Measurements from ENCODE around the gene FGF3. TPM values are rescaled to one million over a fixed set of nuclear protein-coding genes. Genes with fewer than 3 reads are reported as not detected.
A peak's percentile ranks its signal among the peaks of the same experiment; 100 is the strongest.

The FGF3 gene
- total RNA-seq, 1 experiment from 2014 or later: not detected

- Histone ChIP-seq H3K27me3 (ENCODE audit: low read length) (no peaks in the 10 kb centered on the region), H3K9ac (ENCODE audit: low read length) (peak overlapping the region; percentile 6; the same call in 1 of the 2 replicates), H3K4me1 (ENCODE audit: insufficient read depth, low read length) (peaks cover 15% of the 10 kb centered on the region), H3K9me3 (ENCODE audit: low read length) (no peaks in the 10 kb centered on the region), H4K20me1 (ENCODE audit: low read length) (no peaks in the 10 kb centered on the region), H3K4me3 (ENCODE audit: low read length) (no peak overlapping the region), H3K9me2 (replicated peaks; ENCODE audit: low read length) (no peaks in the 10 kb centered on the region), H3K36me3 (ENCODE audit: low read depth, low read length) (no peaks in the 10 kb centered on the region), H2AFZ (ENCODE audit: low read length) (peak overlapping the region; percentile 20), H3K27ac (ENCODE audit: low read length) (peak overlapping the region; percentile 44), H3K4me2 (ENCODE audit: low read length) (peak overlapping the region; percentile 34), H3K79me2 (ENCODE audit: low read length) (no peaks in the 10 kb centered on the region), H3F3A (ENCODE audit: low read length, unreplicated experiment) (no peaks in the 10 kb centered on the region)
- ChIA-PET POLR2A (ENCODE audit: unreplicated experiment) (no interaction called here), CTCF (no interaction called here)
- no TSS peak for BruUV-seq (replicated peaks)
- no peak for TF ChIP-seq EZH2 (IDR thresholded peaks at IDR 0.05; ENCODE audit: low read length, unreplicated experiment)
- intact Hi-C loops (cut with micrococcal nuclease): no loop called here
- ATAC-seq (no peak), DNase-seq (no peak)
Observed at GRCh38 chr11:69868006-69868810, 49.0 kb upstream of the FGF3 start.

DNA sequence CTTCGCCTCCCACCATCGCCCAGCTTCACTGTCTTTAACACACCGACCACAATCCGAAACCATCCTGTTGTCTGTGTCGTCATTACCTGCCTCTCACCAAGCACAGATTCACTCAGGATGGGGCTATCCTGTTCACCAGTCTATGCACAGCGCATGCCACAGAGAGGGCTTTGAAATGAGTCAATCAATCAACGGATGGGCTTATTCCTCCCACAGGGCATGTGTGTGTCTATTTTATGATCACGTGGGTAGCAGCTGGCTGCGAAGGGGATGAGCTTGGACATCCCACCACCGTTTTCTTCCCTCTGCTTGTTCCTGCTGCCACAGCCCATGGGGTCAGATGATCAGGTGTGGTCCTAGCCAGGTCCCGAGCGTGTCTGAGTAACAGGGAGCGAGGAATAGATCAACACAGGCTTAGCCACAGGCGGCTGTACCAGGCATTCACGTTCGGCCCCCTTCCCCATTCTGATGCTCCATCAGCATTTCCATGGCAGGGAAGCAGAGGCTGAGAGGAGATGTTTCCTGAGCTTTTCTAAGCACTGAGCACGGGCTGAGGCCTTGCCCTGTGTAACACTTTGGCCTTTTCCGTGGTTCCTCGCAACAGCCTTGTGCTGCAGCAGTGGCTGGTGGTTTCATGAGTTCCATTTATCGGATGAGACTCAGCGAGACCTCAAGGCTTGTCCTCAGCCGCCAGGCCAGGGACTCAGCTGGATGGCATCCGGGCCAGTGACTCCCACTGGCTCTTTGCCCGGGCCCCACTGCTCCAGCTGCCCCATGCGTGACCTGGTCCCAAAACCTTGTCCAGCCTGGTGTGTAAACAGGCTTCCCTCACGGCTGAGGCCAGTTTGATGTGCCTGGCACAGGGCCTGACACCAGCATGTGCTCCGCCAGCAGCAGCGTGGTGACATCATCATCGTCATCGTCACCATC lies 48.1 kb upstream of the FGF3 start:
- Histone ChIP-seq H3K9me3 (ENCODE audit: low read length) (no peaks in the 10 kb centered on the region), H3K36me3 (ENCODE audit: low read depth, low read length) (no peaks in the 10 kb centered on the region), H3K79me2 (ENCODE audit: low read length) (no peaks in the 10 kb centered on the region), H4K20me1 (ENCODE audit: low read length) (no peaks in the 10 kb centered on the region), H3K9ac (ENCODE audit: low read length) (peak overlapping the region; percentile 23; the same call in 1 of the 2 replicates), H2AFZ (ENCODE audit: low read length) (peak overlapping the region; percentile 20), H3K4me2 (ENCODE audit: low read length) (peak overlapping the region; percentile 34), H3K27me3 (ENCODE audit: low read length) (no peaks in the 10 kb centered on the region), H3K27ac (ENCODE audit: low read length) (peak overlapping the region; percentile 46), H3K9me2 (replicated peaks; ENCODE audit: low read length) (no peaks in the 10 kb centered on the region), H3K4me3 (ENCODE audit: low read length) (no peak overlapping the region), H3F3A (ENCODE audit: low read length, unreplicated experiment) (no peaks in the 10 kb centered on the region), H3K4me1 (ENCODE audit: insufficient read depth, low read length) (peaks cover 15% of the 10 kb centered on the region)
- TF ChIP-seq EZH2phosphoT487 (IDR thresholded peaks at IDR 0.05; ENCODE audit: borderline replicate concordance, low read length) (no peak), EZH2 (IDR thresholded peaks at IDR 0.05; ENCODE audit: low read length, unreplicated experiment) (no peak), CTCF (conservative IDR thresholded peaks at IDR 0.05; ENCODE audit: low read depth, low read length) (no peak)
- ATAC-seq (peak; percentile 92), DNase-seq (peak; percentile 92)
- no TSS peak for BruUV-seq (replicated peaks)
- ChIA-PET CTCF (no interaction called here), POLR2A (ENCODE audit: unreplicated experiment) (no interaction called here)
- intact Hi-C loops (cut with micrococcal nuclease): no loop called here

- Histone ChIP-seq H3K9ac (ENCODE audit: low read length) (no peak overlapping the region), H3K9me2 (replicated peaks; ENCODE audit: low read length) (no peaks in the 10 kb centered on the region), H4K20me1 (ENCODE audit: low read length) (no peaks in the 10 kb centered on the region), H3K36me3 (ENCODE audit: low read depth, low read length) (no peaks in the 10 kb centered on the region), H3K4me3 (ENCODE audit: low read length) (no peak overlapping the region), H3F3A (ENCODE audit: low read length, unreplicated experiment) (no peaks in the 10 kb centered on the region), H3K4me2 (ENCODE audit: low read length) (no peak overlapping the region), H3K4me1 (ENCODE audit: insufficient read depth, low read length) (peaks cover 15% of the 10 kb centered on the region), H3K9me3 (ENCODE audit: low read length) (no peaks in the 10 kb centered on the region), H3K27ac (ENCODE audit: low read length) (no peak overlapping the region), H2AFZ (ENCODE audit: low read length) (no peak overlapping the region), H3K27me3 (ENCODE audit: low read length) (no peaks in the 10 kb centered on the region), H3K79me2 (ENCODE audit: low read length) (no peaks in the 10 kb centered on the region)
- BruUV-seq (replicated peaks): no TSS peak
- ChIA-PET POLR2A (ENCODE audit: unreplicated experiment) (no interaction called here), CTCF (no interaction called here)
- TF ChIP-seq EZH2phosphoT487 (IDR thresholded peaks at IDR 0.05; ENCODE audit: borderline replicate concordance, low read length): no peak
- TF ChIP-seq EZH2 (IDR thresholded peaks at IDR 0.05; ENCODE audit: low read length, unreplicated experiment): no peak
- no peak for TF ChIP-seq CTCF (conservative IDR thresholded peaks at IDR 0.05; ENCODE audit: low read depth, low read length)
- DNase-seq: no peak
- ATAC-seq: no peak
- intact Hi-C loops (cut with micrococcal nuclease): no loop called here
Observed at GRCh38 chr11:69866648-69867047, 47.4 kb upstream of the FGF3 start.
